Lung (tissue), 12 donors: Measurements from ENCODE around the gene SULF2. TPM values are rescaled to one million over a fixed set of nuclear protein-coding genes. Genes with fewer than 3 reads are reported as not detected.

Experiments
- ATAC-seq: fragments of 200-7000 bp; cut with Tn5 transposase; one replicate; pipeline ENCODE4 v1.9.1; 2020; ENCODE audit warnings: moderate number of reproducible peaks; ENCODE audit not compliant: insufficient read depth, low FRiP score
- DNase-seq, 3 donors: peaks; one replicate each; pipeline ENCODE4 v3.0.0-alpha.2; 2013 to 2017
- H3K27ac ChIP-seq, 2 donors: one replicate each; pipeline ENCODE4 v1.5.1; 2013; ENCODE audit warnings: mild to moderate bottlenecking in 2 of 2, moderate library complexity in 2 of 2, control low read depth in 1 of 2, inconsistent platforms in 1 of 2, low read depth in 1 of 2, low read length in 1 of 2
- H3K27me3 ChIP-seq, 3 donors: one replicate each; pipeline ENCODE4 v1.5.1; 2013; ENCODE audit warnings: low read length in 2 of 3; ENCODE audit not compliant: control insufficient read depth in 3 of 3, insufficient read depth in 3 of 3
- H3K36me3 ChIP-seq, 4 donors: one replicate each; pipeline ENCODE4 v1.5.1; 2013; ENCODE audit warnings: low read length in 4 of 4, mild to moderate bottlenecking in 1 of 4, moderate library complexity in 1 of 4; ENCODE audit not compliant: control insufficient read depth in 4 of 4, insufficient read depth in 4 of 4
- H3K4me1 ChIP-seq, 5 donors: one replicate each; pipeline ENCODE4 v1.5.1; 2013; ENCODE audit warnings: low read length in 5 of 5, mild to moderate bottlenecking in 2 of 5, moderate library complexity in 1 of 5; ENCODE audit not compliant: control insufficient read depth in 5 of 5, insufficient read depth in 5 of 5
- H3K4me3 ChIP-seq: one replicate; pipeline ENCODE4 v1.5.1; 2013; ENCODE audit warnings: mild to moderate bottlenecking, control low read depth, moderate library complexity
- H3K9ac ChIP-seq, 2 donors: one replicate each; pipeline ENCODE4 v1.5.1; 2013; ENCODE audit warnings: low read length in 2 of 2, control low read depth in 1 of 2; ENCODE audit not compliant: insufficient read depth in 1 of 2
- H3K9me3 ChIP-seq, 4 donors: one replicate each; pipeline ENCODE4 v1.5.1; 2013; ENCODE audit warnings: low read length in 3 of 4, mild to moderate bottlenecking in 1 of 4, moderate library complexity in 1 of 4; ENCODE audit not compliant: control insufficient read depth in 4 of 4, insufficient read depth in 3 of 4
- WGBS, 2 donors: extraction: QIAGEN DNeasy Blood & Tissue Kit; methylation state at CpG; one replicate each; pipeline ENCODE4 v1.1.7; 2013; 5-methylcytosine and 5-hydroxymethylcytosine counted together
- polyA plus RNA-seq, 2 donors: library from polyadenylated mRNA; stranded (reverse); fragments of 200-250 nt; gene quantifications; one replicate each; pipeline ENCODE4 v1.2.1, GENCODE V29; 2013
- total RNA-seq, 2 donors: library from RNA; depleted of rRNA in 1 of 2; stranded (reverse); fragments of >200 nt in 1 of 2; gene quantifications; one replicate each; pipeline ENCODE4 v1.2.1, GENCODE V29; 2014 to 2021
- TF ChIP-seq, protein P1 (sequence below): IDR thresholded peaks from 2 replicates; pipeline ENCODE4 v1.5.1; 2012; ENCODE audit warnings: mild to moderate bottlenecking; ENCODE audit errors: control extremely low read depth, extremely low read depth
- donor health status: control.
- donor health status: control.
- donor health status: Bipolar disorder and iron deficiency.
- donor health status: healthy.
- donor health status: DM: yes; HTN: yes; CAD: no.

Gene SULF2
- total and polyA plus RNA-seq, 4 donors: 17.7 to 42.4 (median 23.6) TPM

- 91 to 95% methylated on average over 16 of the region's 16 CpGs for WGBS, 2 donors
These were observed 112.2 kb downstream of the SULF2 start for GRCh38 chr20:47672886-47673670.

GRCh38 chr20:47672166-47672565 is 113.1 kb downstream of the SULF2 start:
- Histone ChIP-seq H3K27ac (no peak overlapping the region), H3K9ac (no peak overlapping the region), H3K27me3 (no peaks in the 10 kb centered on the region), H3K4me1 (no peaks in the 10 kb centered on the region), H3K4me3 (no peak overlapping the region), H3K9me3 (no peaks in the 10 kb centered on the region), H3K36me3 (no peaks in the 10 kb centered on the region)
- WGBS, 2 donors: 90 to 94% methylated on average over 15 of the region's 15 CpGs
- ATAC-seq: no peak
- TF ChIP-seq, protein P1, sequence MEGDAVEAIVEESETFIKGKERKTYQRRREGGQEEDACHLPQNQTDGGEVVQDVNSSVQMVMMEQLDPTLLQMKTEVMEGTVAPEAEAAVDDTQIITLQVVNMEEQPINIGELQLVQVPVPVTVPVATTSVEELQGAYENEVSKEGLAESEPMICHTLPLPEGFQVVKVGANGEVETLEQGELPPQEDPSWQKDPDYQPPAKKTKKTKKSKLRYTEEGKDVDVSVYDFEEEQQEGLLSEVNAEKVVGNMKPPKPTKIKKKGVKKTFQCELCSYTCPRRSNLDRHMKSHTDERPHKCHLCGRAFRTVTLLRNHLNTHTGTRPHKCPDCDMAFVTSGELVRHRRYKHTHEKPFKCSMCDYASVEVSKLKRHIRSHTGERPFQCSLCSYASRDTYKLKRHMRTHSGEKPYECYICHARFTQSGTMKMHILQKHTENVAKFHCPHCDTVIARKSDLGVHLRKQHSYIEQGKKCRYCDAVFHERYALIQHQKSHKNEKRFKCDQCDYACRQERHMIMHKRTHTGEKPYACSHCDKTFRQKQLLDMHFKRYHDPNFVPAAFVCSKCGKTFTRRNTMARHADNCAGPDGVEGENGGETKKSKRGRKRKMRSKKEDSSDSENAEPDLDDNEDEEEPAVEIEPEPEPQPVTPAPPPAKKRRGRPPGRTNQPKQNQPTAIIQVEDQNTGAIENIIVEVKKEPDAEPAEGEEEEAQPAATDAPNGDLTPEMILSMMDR: no peak
- no peak for DNase-seq

More at GRCh38 chr20:47672886-47673670, 112.2 kb downstream of the SULF2 start:
- H3K4me1 ChIP-seq: no peaks in the 10 kb centered on the region
- no peaks in the 10 kb centered on the region for H3K9me3 ChIP-seq
- no peak overlapping the region for H3K4me3 ChIP-seq
- H3K36me3 ChIP-seq: no peaks in the 10 kb centered on the region
- no peak for ATAC-seq
- H3K27me3 ChIP-seq: no peaks in the 10 kb centered on the region
- no peak overlapping the region for H3K27ac ChIP-seq
- no peak for DNase-seq
- TF ChIP-seq, protein P1: no peak
- H3K9ac ChIP-seq: no peak overlapping the region

DNA sequence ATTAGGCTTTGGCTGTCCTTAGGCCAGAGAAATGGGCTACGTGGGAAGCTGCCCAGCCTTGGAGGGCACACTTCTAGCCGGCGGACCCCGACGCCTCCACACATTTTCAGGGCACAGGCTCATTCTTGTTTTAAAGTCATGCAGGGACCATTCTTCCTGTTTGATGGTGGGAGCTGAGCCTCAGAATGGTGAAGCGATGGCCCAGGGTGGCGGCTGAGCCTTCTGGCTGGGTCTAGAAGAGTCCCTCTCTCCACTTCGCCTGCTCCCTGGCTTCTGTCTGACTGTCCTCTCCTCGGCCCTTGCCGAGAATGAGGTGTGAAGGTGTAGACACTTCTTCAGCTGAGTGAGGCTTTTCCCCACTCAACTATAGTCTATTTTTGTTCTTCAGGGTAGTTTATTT is 114.4 kb downstream of the SULF2 start:
- TF ChIP-seq, protein P1: no peak

More for the DNA sequence above, 114.4 kb downstream of the SULF2 start:
- H3K9me3 ChIP-seq: no peaks in the 10 kb centered on the region
- ATAC-seq (no peak), DNase-seq (no peak)
- WGBS, 2 donors: 89 to 91% methylated on average over 10 of the region's 10 CpGs
- H3K27ac ChIP-seq: no peak overlapping the region
- H3K4me1 ChIP-seq: no peaks in the 10 kb centered on the region
- no peak overlapping the region for H3K9ac ChIP-seq
- no peaks in the 10 kb centered on the region for H3K27me3 ChIP-seq
- no peaks in the 10 kb centered on the region for H3K36me3 ChIP-seq
- no peak overlapping the region for H3K4me3 ChIP-seq
